Hepatocyte (in vitro differentiated cells): ENCODE measurements around the gene OR2W3. TPM values are rescaled to one million over a fixed set of nuclear protein-coding genes. Genes with fewer than 3 reads are reported as not detected.

Experiments used
- DNase-seq: peaks from one replicate; pipeline ENCODE4 v3.0.0-alpha.2; 2016; ENCODE audit warnings: low spot score
- H2AFZ ChIP-seq: fragments of 200-600 bp; sonication (generic); 2 replicates; pipeline ENCODE4 v1.6.0; 2016; ENCODE audit warnings: antibody characterized with exemption, mild to moderate bottlenecking
- H3K27ac ChIP-seq: fragments of 200-600 bp; sonication (generic); 2 replicates; pipeline ENCODE4 v1.5.1; 2016; ENCODE audit warnings: mild to moderate bottlenecking
- H3K27me3 ChIP-seq: fragments of 200-600 bp; sonication (generic); 2 replicates; pipeline ENCODE4 v1.6.1; 2016
- H3K36me3 ChIP-seq: fragments of 200-600 bp; sonication (generic); replicated peaks from 2 replicates; pipeline ENCODE4 v1.5.1; 2016; ENCODE audit warnings: low read depth; ENCODE audit not compliant: insufficient read depth
- H3K4me1 ChIP-seq: fragments of 200-600 bp; sonication (generic); 2 replicates; pipeline ENCODE4 v1.5.1; 2016; ENCODE audit warnings: mild to moderate bottlenecking, moderate library complexity; ENCODE audit not compliant: insufficient read depth
- H3K4me2 ChIP-seq: fragments of 200-600 bp; sonication (generic); 2 replicates; pipeline ENCODE4 v1.6.0; 2016
- H3K4me3 ChIP-seq: fragments of 200-600 bp; sonication (generic); 2 replicates; pipeline ENCODE4 v1.5.1; 2016; ENCODE audit warnings: mild to moderate bottlenecking
- H3K79me2 ChIP-seq: fragments of 200-600 bp; sonication (generic); 2 replicates; pipeline ENCODE4 v1.6.0; 2017; ENCODE audit warnings: mild to moderate bottlenecking
- H3K9me2 ChIP-seq: fragments of 200-600 bp; sonication (generic); replicated peaks from 2 replicates; pipeline ENCODE4 v1.6.0; 2017; ENCODE audit warnings: mild to moderate bottlenecking; ENCODE audit not compliant: insufficient read depth
- H3K9me3 ChIP-seq: fragments of 200-600 bp; sonication (generic); 2 replicates; pipeline ENCODE4 v1.5.1; 2016; ENCODE audit warnings: low read depth, mild to moderate bottlenecking
- H4K20me1 ChIP-seq: fragments of 200-600 bp; sonication (generic); 2 replicates; pipeline ENCODE4 v1.6.0; 2016; ENCODE audit warnings: mild to moderate bottlenecking; ENCODE audit not compliant: insufficient read depth, poor library complexity, severe bottlenecking
- EZH2 ChIP-seq: fragments of 200-600 bp; sonication (generic); IDR thresholded peaks from 2 replicates; pipeline ENCODE4 v1.6.1; 2016; ENCODE audit warnings: antibody characterized with exemption, mild to moderate bottlenecking, borderline replicate concordance
- EZH2phosphoT487 ChIP-seq: fragments of 200-600 bp; sonication (generic); IDR thresholded peaks from one replicate; pipeline ENCODE4 v1.6.1; 2018; ENCODE audit warnings: antibody characterized with exemption, mild to moderate bottlenecking, low read depth, moderate library complexity; ENCODE audit not compliant: unreplicated experiment, severe bottlenecking
- WGBS: methylation state at CpG from one replicate; pipeline ENCODE4 v1.1.6; 2016; ENCODE audit warnings: low lambda C conversion rate; ENCODE audit errors: missing lambda C conversion rate; 5-methylcytosine and 5-hydroxymethylcytosine counted together
- polyA plus RNA-seq: library from polyadenylated mRNA; unstranded; fragments of >200 nt; fragmentation: Nextera tagmentation; extraction: Ambion mirVana; gene quantifications from 2 replicates; pipeline ENCODE4 v1.2.1, GENCODE V29; 2016
- total RNA-seq: library from RNA; depleted of rRNA; stranded (reverse); fragments of >200 nt; gene quantifications from 2 replicates; pipeline ENCODE4 v1.2.3, GENCODE V29; 2014
- TF ChIP-seq, protein P1 (sequence below): fragments of 200-600 bp; sonication (generic); IDR thresholded peaks from 2 replicates; pipeline ENCODE4 v1.5.1; 2016; ENCODE audit warnings: antibody characterized with exemption, mild to moderate bottlenecking; ENCODE audit not compliant: poor library complexity

The OR2W3 gene
- total and polyA plus RNA-seq, 2 experiments from 2014 or later: not detected

DNA sequence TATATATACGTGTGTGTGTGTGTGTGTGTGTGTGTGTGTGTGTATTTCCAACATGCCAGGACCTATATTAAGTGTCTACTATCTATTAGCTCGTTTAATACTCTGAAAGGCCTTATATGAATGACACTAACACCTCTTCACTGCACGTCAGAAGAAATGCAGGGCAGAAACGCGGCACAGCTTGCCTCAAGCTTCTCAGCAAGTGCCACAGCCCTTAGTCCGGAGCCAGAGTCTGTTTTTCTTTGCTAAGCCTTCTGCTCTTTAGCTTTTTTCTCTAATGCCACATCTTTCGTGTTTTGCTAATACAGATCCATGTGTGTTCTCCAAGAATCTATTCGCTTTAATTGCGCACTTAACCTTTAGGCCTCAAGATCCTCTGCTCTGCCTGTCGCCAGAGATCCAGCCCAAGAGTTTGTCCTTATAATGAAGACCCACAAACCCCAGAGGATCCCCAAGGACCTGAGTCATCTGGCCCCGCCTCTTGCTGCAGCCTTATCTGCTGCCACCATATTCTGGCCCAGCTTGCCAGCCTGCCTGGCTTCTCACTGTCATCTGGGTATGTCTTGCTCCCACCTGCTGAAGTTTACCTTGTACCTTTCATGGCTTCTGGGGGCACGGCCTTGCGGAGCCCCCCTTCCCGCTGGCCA lies 40.4 kb upstream of the OR2W3 start:
- H3K27me3 ChIP-seq: no peaks in the 10 kb centered on the region
- no peaks in the 10 kb centered on the region for H3K4me1 ChIP-seq
- 70% methylated on average over 14 of the region's 14 CpGs for WGBS
- no peak overlapping the region for H2AFZ ChIP-seq
- TF ChIP-seq EZH2phosphoT487 (no peak), EZH2 (no peak)
- TF ChIP-seq, protein P1, sequence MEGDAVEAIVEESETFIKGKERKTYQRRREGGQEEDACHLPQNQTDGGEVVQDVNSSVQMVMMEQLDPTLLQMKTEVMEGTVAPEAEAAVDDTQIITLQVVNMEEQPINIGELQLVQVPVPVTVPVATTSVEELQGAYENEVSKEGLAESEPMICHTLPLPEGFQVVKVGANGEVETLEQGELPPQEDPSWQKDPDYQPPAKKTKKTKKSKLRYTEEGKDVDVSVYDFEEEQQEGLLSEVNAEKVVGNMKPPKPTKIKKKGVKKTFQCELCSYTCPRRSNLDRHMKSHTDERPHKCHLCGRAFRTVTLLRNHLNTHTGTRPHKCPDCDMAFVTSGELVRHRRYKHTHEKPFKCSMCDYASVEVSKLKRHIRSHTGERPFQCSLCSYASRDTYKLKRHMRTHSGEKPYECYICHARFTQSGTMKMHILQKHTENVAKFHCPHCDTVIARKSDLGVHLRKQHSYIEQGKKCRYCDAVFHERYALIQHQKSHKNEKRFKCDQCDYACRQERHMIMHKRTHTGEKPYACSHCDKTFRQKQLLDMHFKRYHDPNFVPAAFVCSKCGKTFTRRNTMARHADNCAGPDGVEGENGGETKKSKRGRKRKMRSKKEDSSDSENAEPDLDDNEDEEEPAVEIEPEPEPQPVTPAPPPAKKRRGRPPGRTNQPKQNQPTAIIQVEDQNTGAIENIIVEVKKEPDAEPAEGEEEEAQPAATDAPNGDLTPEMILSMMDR: no peak
- H3K9me2 ChIP-seq: no peaks in the 10 kb centered on the region
- H3K36me3 ChIP-seq: no peaks in the 10 kb centered on the region
- H3K27ac ChIP-seq: no peak overlapping the region
- H3K4me3 ChIP-seq: no peak overlapping the region
- no peaks in the 10 kb centered on the region for H4K20me1 ChIP-seq
- H3K4me2 ChIP-seq: no peak overlapping the region
- H3K9me3 ChIP-seq: no peaks in the 10 kb centered on the region
- no peak for DNase-seq
- no peaks in the 10 kb centered on the region for H3K79me2 ChIP-seq

DNA sequence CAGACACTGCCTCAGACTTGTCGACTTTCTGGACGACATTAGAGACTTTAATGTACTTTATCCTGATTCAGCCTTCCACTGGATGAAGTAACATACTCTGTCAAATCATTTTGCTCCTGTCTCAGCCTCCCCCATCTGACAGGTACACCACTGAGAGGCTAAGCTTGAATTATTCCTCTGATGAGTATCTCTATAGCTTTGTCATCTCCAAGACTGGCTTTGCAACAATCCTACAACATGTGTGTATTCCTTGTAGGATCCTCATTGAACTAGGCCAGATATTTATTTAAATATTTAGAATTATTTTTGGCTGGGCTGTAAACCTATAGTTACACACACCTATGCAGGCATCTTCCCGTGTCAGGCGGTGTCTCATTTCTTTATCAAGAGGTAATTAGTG lies 39.5 kb upstream of the OR2W3 start:
- 63% methylated on average over 4 of the region's 4 CpGs for WGBS
- H3K4me1 ChIP-seq: no peaks in the 10 kb centered on the region
- TF ChIP-seq, protein P1: no peak
- no peak for TF ChIP-seq EZH2
- no peak for TF ChIP-seq EZH2phosphoT487

DNA sequence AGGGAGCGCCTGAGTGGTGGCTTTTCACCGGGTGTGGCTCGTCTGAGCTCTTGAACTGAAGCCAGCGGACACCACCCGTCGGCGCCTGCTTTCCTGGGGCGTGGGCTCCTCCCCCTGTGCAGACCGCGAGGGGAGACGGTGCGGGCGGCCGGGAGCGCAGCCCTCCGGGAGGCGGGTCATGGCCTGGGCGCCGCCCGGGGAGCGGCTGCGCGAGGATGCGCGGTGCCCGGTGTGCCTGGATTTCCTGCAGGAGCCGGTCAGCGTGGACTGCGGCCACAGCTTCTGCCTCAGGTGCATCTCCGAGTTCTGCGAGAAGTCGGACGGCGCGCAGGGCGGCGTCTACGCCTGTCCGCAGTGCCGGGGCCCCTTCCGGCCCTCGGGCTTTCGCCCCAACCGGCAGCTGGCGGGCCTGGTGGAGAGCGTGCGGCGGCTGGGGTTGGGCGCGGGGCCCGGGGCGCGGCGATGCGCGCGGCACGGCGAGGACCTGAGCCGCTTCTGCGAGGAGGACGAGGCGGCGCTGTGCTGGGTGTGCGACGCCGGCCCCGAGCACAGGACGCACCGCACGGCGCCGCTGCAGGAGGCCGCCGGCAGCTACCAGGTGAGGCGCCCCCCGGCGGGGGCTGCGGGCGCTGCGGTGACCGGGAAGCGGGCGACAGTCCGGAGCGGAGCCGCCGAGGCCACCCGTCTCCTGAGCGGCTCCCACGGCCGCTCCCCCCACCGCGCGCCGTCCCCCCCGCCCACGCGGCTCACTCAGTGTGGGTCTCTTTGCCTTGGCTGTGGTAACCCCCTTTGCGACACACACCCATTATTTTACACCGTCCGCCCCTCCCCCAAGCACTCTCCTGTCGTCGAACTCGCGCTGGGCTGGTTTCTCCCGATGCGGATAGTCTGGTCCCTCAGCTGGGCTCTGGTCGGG lies 38.1 kb upstream of the OR2W3 start, which contains the start of gene TRIM58:
TSS of gene TRIM58 (plus strand) at position 119 of the 916 bp plus-strand sequence. CDS start at position 179, 60 bp downstream.
- Histone ChIP-seq H2AFZ (no peak within 1 kb of the TSS), H3K4me3 (no peak within 1 kb of the TSS), H3K4me2 (no peak within 1 kb of the TSS), H4K20me1 (no peaks in the 10 kb centered on the region), H3K9me3 (no peaks in the 10 kb centered on the region), H3K36me3 (no peaks in the 10 kb centered on the region), H3K27me3 (no peaks in the 10 kb centered on the region), H3K4me1 (no peaks in the 10 kb centered on the region), H3K27ac (no peak within 1 kb of the TSS), H3K9me2 (no peaks in the 10 kb centered on the region), H3K79me2 (no peaks in the 10 kb centered on the region)
- TF ChIP-seq, protein P1: no peak
- TF ChIP-seq EZH2phosphoT487: no peak
- no peak for TF ChIP-seq EZH2
- DNase-seq: no peak
- 96% methylated on average over 43 of the region's 109 CpGs for WGBS

More for the DNA sequence above, 39.5 kb upstream of the OR2W3 start:
- no peak for DNase-seq
- Histone ChIP-seq H3K27me3 (no peaks in the 10 kb centered on the region), H3K9me2 (no peaks in the 10 kb centered on the region), H3K4me3 (no peak overlapping the region), H3K36me3 (no peaks in the 10 kb centered on the region), H3K4me2 (no peak overlapping the region), H3K27ac (no peak overlapping the region), H4K20me1 (no peaks in the 10 kb centered on the region), H2AFZ (no peak overlapping the region), H3K79me2 (no peaks in the 10 kb centered on the region), H3K9me3 (no peaks in the 10 kb centered on the region)
